GM12878 (cell line): ENCODE data around the gene ZMIZ2. TPM values are rescaled to one million over a fixed set of nuclear protein-coding genes. Genes with fewer than 3 reads are reported as not detected.

Source experiments
- ATAC-seq: fragments of 200-7000 bp; cut with Tn5 transposase; 3 replicates; pipeline ENCODE4 v1.9.1; 2020; ENCODE audit warnings: mild to moderate bottlenecking, moderate library complexity
- BruUV-seq: library from RNA; stranded (reverse); fragments of 400-500 nt; replicated peaks from 2 replicates; lab custom pipeline; 2021; lab: Mats Ljungman, UMichigan
- CTCF ChIA-PET: fragments of 300-600 bp; sonication (Branson Sonifier 250); formaldehyde crosslinking; extraction: SDS; loops from one replicate; lab custom pipeline; 2021; ENCODE audit warnings: inconsistent platforms; lab: Yijun Ruan, JAX
- POLR2A ChIA-PET: fragments of 350-600 bp; formaldehyde crosslinking; extraction: SDS; loops from one replicate; lab custom pipeline; 2021; ENCODE audit warnings: inconsistent platforms; lab: Charles Lee
- RAD21 ChIA-PET: fragments of 300-600 bp; sonication (Branson Sonifier 250); formaldehyde crosslinking; loops from one replicate; lab custom pipeline; 2023; ENCODE audit warnings: antibody characterized with exemption; ENCODE audit not compliant: unreplicated experiment; lab: Charles Lee
- SMC1A ChIA-PET: fragments of 300-600 bp; sonication (Branson Sonifier 250); formaldehyde crosslinking; loops from one replicate; lab custom pipeline; 2023; ENCODE audit not compliant: unreplicated experiment, uncharacterized antibody; lab: Charles Lee
- DNase-seq: peaks from one replicate; pipeline ENCODE4 v3.0.0-alpha.2; 2011; ENCODE audit warnings: low read depth, low spot score
- FAIRE-seq: peaks from 3 replicates; lab custom pipeline; 2011; peaks lifted over from hg19 to GRCh38; lab: Jason Lieb, UNC
- H2AFZ ChIP-seq: 2 replicates; pipeline ENCODE4 v1.6.0; 2011; ENCODE audit warnings: low read depth, low read length, control low read depth; ENCODE audit not compliant: control insufficient read depth
- H3K27ac ChIP-seq: 2 replicates; pipeline ENCODE4 v1.5.1; 2011; ENCODE audit warnings: control low read depth; ENCODE audit not compliant: control insufficient read depth, insufficient read depth
- H3K27me3 ChIP-seq, 2 experiments: replicated peaks in 1 of 2; 2 replicates each; pipeline versions ENCODE4 v1.6.0 to v1.6.1; 2011; ENCODE audit warnings: low read length in 1 of 2; ENCODE audit not compliant: control insufficient read depth in 2 of 2, insufficient read depth in 2 of 2
- H3K36me3 ChIP-seq, 2 experiments: 2 replicates each; pipeline ENCODE4 v1.5.1; 2011; ENCODE audit warnings: low read length in 1 of 2; ENCODE audit not compliant: control insufficient read depth in 2 of 2, insufficient read depth in 2 of 2
- H3K4me1 ChIP-seq: 2 replicates; pipeline ENCODE4 v1.6.1; 2011; ENCODE audit warnings: mild to moderate bottlenecking, low read length, moderate library complexity, mixed read lengths; ENCODE audit not compliant: control insufficient read depth, insufficient read depth
- H3K4me2 ChIP-seq: 2 replicates; pipeline ENCODE4 v1.6.0; 2011; ENCODE audit warnings: control low read depth; ENCODE audit not compliant: control insufficient read depth, insufficient read depth
- H3K4me3 ChIP-seq: fragments of 200-600 bp; sonication (generic); 2 replicates; pipeline ENCODE4 v1.5.1; 2016
- H3K79me2 ChIP-seq: 2 replicates; pipeline ENCODE4 v1.6.0; 2011; ENCODE audit warnings: low read length; ENCODE audit not compliant: control insufficient read depth, insufficient read depth
- H3K9ac ChIP-seq: 2 replicates; pipeline ENCODE4 v1.8.0; 2011; ENCODE audit warnings: low read length, control low read depth, mixed read lengths; ENCODE audit not compliant: control insufficient read depth, insufficient read depth
- H3K9me3 ChIP-seq: replicated peaks from 3 replicates; pipeline ENCODE4 v1.5.1; 2011; ENCODE audit warnings: mild to moderate bottlenecking, low read length; ENCODE audit not compliant: control insufficient read depth, insufficient read depth
- H4K20me1 ChIP-seq: 2 replicates; pipeline ENCODE4 v1.6.0; 2011; ENCODE audit not compliant: control insufficient read depth, insufficient read depth
- CREM ChIP-seq: IDR thresholded peaks from 2 replicates; pipeline ENCODE4 v1.6.1; 2014; ENCODE audit warnings: antibody characterized with exemption, low read depth
- HDGF ChIP-seq: fragments of 450-650 bp; IDR thresholded peaks from 2 replicates; pipeline ENCODE4 v1.6.1; 2016; ENCODE audit warnings: antibody characterized with exemption
- IKZF1 ChIP-seq: fragments of 450-650 bp; conservative IDR thresholded peaks from 2 replicates; pipeline ENCODE4 v1.6.1; 2017; ENCODE audit warnings: antibody characterized with exemption, mild to moderate bottlenecking
- IKZF2 ChIP-seq, 2 experiments: fragments of 450-650 bp; IDR thresholded peaks; 2 replicates each; pipeline ENCODE4 v1.6.1; 2017; ENCODE audit warnings: mild to moderate bottlenecking in 2 of 2, moderate library complexity in 2 of 2
- NFYA ChIP-seq: IDR thresholded peaks from 2 replicates; pipeline ENCODE4 v1.6.1; 2011; ENCODE audit warnings: low read depth, mild to moderate bottlenecking, low read length, improper control_type of control experiment, borderline replicate concordance
- NR2F1 ChIP-seq: fragments of 450-650 bp; conservative IDR thresholded peaks from 2 replicates; pipeline ENCODE4 v1.6.1; 2017; ENCODE audit warnings: mild to moderate bottlenecking
- POLR2A ChIP-seq: IDR thresholded peaks from 2 replicates; pipeline ENCODE4 v1.6.1; 2011; ENCODE audit warnings: low read depth, mild to moderate bottlenecking, low read length
- POU2F2 ChIP-seq: IDR thresholded peaks from 3 replicates; pipeline ENCODE4 v1.6.1; 2011; ENCODE audit warnings: low read depth, mild to moderate bottlenecking, low read length, borderline replicate concordance
- RCOR1 ChIP-seq: conservative IDR thresholded peaks from 2 replicates; pipeline ENCODE4 v1.6.1; 2012; ENCODE audit warnings: low read depth, low read length, improper control_type of control experiment
- SMAD5 ChIP-seq: IDR thresholded peaks from 2 replicates; pipeline ENCODE4 v1.6.1; 2016; ENCODE audit warnings: antibody characterized with exemption, low read depth
- TAF1 ChIP-seq: IDR thresholded peaks from 2 replicates; pipeline ENCODE4 v1.6.1; 2011; ENCODE audit warnings: mild to moderate bottlenecking, low read depth, low read length, borderline replicate concordance
- TCF7 ChIP-seq: IDR thresholded peaks from 2 replicates; pipeline ENCODE4 v1.6.1; 2014; ENCODE audit warnings: antibody characterized with exemption, borderline replicate concordance
- YBX1 ChIP-seq: fragments of 450-650 bp; IDR thresholded peaks from 2 replicates; pipeline ENCODE4 v1.6.1; 2016; ENCODE audit warnings: antibody characterized with exemption
- ZBTB40 ChIP-seq: fragments of 450-650 bp; IDR thresholded peaks from 2 replicates; pipeline ENCODE4 v1.6.1; 2016; ENCODE audit warnings: mild to moderate bottlenecking, moderate library complexity, borderline replicate concordance
- ZNF207 ChIP-seq: fragments of 450-650 bp; IDR thresholded peaks from 2 replicates; pipeline ENCODE4 v1.6.1; 2014; ENCODE audit warnings: antibody characterized with exemption, mild to moderate bottlenecking, borderline replicate concordance
- ZNF384 ChIP-seq: IDR thresholded peaks from 2 replicates; pipeline ENCODE4 v1.6.1; 2012; ENCODE audit warnings: low read depth, mild to moderate bottlenecking, low read length, improper control_type of control experiment, borderline replicate concordance
- WGBS: methylation state at CpG from one replicate; pipeline ENCODE4 v1.1.6; 2016; ENCODE audit warnings: low lambda C conversion rate; ENCODE audit not compliant: insufficient replicate concordance, insufficient coverage; ENCODE audit errors: missing lambda C conversion rate; 5-methylcytosine and 5-hydroxymethylcytosine counted together
- in situ Hi-C: fragments of 300-500 bp; cut with MboI; formaldehyde crosslinking; loops from 9 replicates; pipeline ENCODE4 v1.14.3; 2018; ENCODE audit warnings: mixed read lengths
- intact Hi-C: fragments of 100-400 bp; cut with micrococcal nuclease; formaldehyde crosslinking; loops from one replicate; pipeline ENCODE4 v1.14.2; 2022; ENCODE audit not compliant: unreplicated experiment
- polyA plus RNA-seq, 11 experiments: library from polyadenylated mRNA; depleted of rRNA in 4 of 11; unstranded in 6 of 11; stranded (reverse) in 5 of 11; fragments of >200 nt; fragmentation: Nextera tagmentation in 4 of 11; fragmentation: Illumina TruSeq in 1 of 11; extraction: Ambion mirVana in 4 of 11; extraction: Trizol in 1 of 11; gene quantifications; 1 replicate in 1 of 11; 2 replicates in 10 of 11; pipeline versions ENCODE4 v1.2.1 to v1.2.3, GENCODE V29; 2011 to 2016; ENCODE audit warnings: inconsistent platforms in 2 of 11, missing spikeins in 2 of 11, low read depth in 1 of 11
- total RNA-seq, 4 experiments: library from RNA; depleted of rRNA in 3 of 4; stranded (reverse); fragments of >200 nt in 3 of 4; fragmentation: Illumina TruSeq in 1 of 4; extraction: Trizol in 1 of 4; gene quantifications; 2 replicates each; pipeline versions ENCODE4 v1.2.1 to v1.2.3, GENCODE V29; 2013 to 2021

ZMIZ2 gene
- total and polyA plus RNA-seq, 10 of the 15 experiments (the other 5 are each of a cell fraction or from before 2014, with no cell fraction given), result 0.71 to 158 (median 17.0) TPM

- CTCF ChIA-PET, result no interaction called here
- Histone ChIP-seq H4K20me1 (no peaks in the 10 kb centered on the region), H3K4me3 (no peak overlapping the region), H3K27ac (no peak overlapping the region), H3K4me2 (no peak overlapping the region), H3K9me3 (no peaks in the 10 kb centered on the region), H3K79me2 (no peaks in the 10 kb centered on the region), H3K9ac (no peak overlapping the region), H3K36me3 (no peaks in the 10 kb centered on the region), H2AFZ (no peak overlapping the region), H3K4me1 (no peaks in the 10 kb centered on the region), H3K27me3 (no peaks in the 10 kb centered on the region)
- no TSS peak for BruUV-seq
- RAD21 ChIA-PET, result interaction anchor here (0.7 kb wide), 1 partner anchor 143 kb away, joined by 3 read pairs; the partner anchor contains the start of gene DDX56
- ATAC-seq, result peak; percentile 56
- FAIRE-seq, result no peak
- no peak for DNase-seq
- POLR2A ChIA-PET, result interaction anchor here (0.6 kb wide), 1 partner anchor 142 kb away, joined by 4 read pairs; no protein-coding TSS in a partner anchor
- TF ChIP-seq POLR2A (no peak), RCOR1 (no peak), CREM (no peak), NR2F1 (peak; percentile 42; the same call in 1 of the 2 replicates)
- in situ Hi-C loops, result no loop called here
- SMC1A ChIA-PET, result interaction anchor here (0.5 kb wide), 1 partner anchor 14 kb away, joined by 4 read pairs; no protein-coding TSS in a partner anchor
- WGBS, result 92% methylated on average over 3 of the region's 3 CpGs
- intact Hi-C loops, result no loop called here
Measured at GRCh38 chr7:44716205-44716604, 32.4 kb upstream of the ZMIZ2 start.

GRCh38 chr7:44720301-44720700 lies 28.3 kb upstream of the ZMIZ2 start:
- Histone ChIP-seq H3K27me3 (no peaks in the 10 kb centered on the region), H3K9ac (no peak overlapping the region), H3K4me3 (no peak overlapping the region), H3K79me2 (no peaks in the 10 kb centered on the region), H3K9me3 (no peaks in the 10 kb centered on the region), H3K27ac (no peak overlapping the region), H2AFZ (no peak overlapping the region), H3K4me2 (no peak overlapping the region), H3K36me3 (no peaks in the 10 kb centered on the region), H4K20me1 (no peaks in the 10 kb centered on the region), H3K4me1 (no peaks in the 10 kb centered on the region)
- ATAC-seq, result no peak
- SMC1A ChIA-PET, result no interaction called here
- CTCF ChIA-PET, result interaction anchor here (0.6 kb wide), 1 partner anchor 42 kb away, joined by 7 read pairs; no protein-coding TSS in a partner anchor
- in situ Hi-C loops, result no loop called here
- POLR2A ChIA-PET, result no interaction called here
- DNase-seq, result no peak
- BruUV-seq, result no TSS peak
- RAD21 ChIA-PET, result no interaction called here
- no peak for FAIRE-seq
- WGBS, result 100% methylated on average over 4 of the region's 4 CpGs
- intact Hi-C loops, result no loop called here
- TF ChIP-seq HDGF (no peak), SMAD5 (no peak), TCF7 (no peak), IKZF2 (IDR thresholded peaks at IDR 0.05) (no peak), YBX1 (no peak), POU2F2 (no peak), ZBTB40 (no peak), TAF1 (no peak), NFYA (no peak), ZNF207 (no peak), ZNF384 (no peak), IKZF1 (no peak)
